Common myeloid progenitor, CD34-positive (primary cell): Measurements from ENCODE around the gene WSCD2.

Experiments
- CTCF ChIA-PET: fragments of 350-600 bp; sonication (Branson Sonifier 250); formaldehyde crosslinking; loops from one replicate; lab custom pipeline; 2021; ENCODE audit warnings: antibody characterized with exemption; lab: Charles Lee
- POLR2A ChIA-PET: fragments of 350-600 bp; sonication (Branson Sonifier 250); formaldehyde crosslinking; loops from one replicate; lab custom pipeline; 2021; ENCODE audit warnings: antibody characterized with exemption; lab: Charles Lee
- DNase-seq, 3 donors: peaks; one replicate each; pipeline versions ENCODE4 v3.0.0 to v3.0.0-alpha.2; 2013
- H3K27ac ChIP-seq, 2 experiments: 1 replicate in 1 of 2; 2 replicates in 1 of 2; pipeline ENCODE4 v1.7.0; 2013; ENCODE audit warnings: inconsistent platforms in 2 of 2, low read length in 2 of 2, mild to moderate bottlenecking in 2 of 2, low read depth in 1 of 2, moderate library complexity in 1 of 2; ENCODE audit not compliant: severe bottlenecking in 2 of 2, insufficient read depth in 1 of 2, poor library complexity in 1 of 2
- H3K27me3 ChIP-seq, 5 experiments: replicated peaks in 2 of 5; 1 replicate in 3 of 5; 2 replicates in 2 of 5; pipeline versions ENCODE4 v1.6.1 to v1.7.0; 2013; ENCODE audit warnings: low read length in 4 of 5, mild to moderate bottlenecking in 2 of 5, moderate library complexity in 2 of 5, inconsistent platforms in 1 of 5; ENCODE audit not compliant: insufficient read depth in 5 of 5, control insufficient read depth in 4 of 5
- H3K36me3 ChIP-seq, 4 experiments: 1 replicate in 2 of 4; 2 replicates in 2 of 4; pipeline versions ENCODE4 v1.6.1 to v1.7.0; 2013; ENCODE audit warnings: low read length in 3 of 4, control low read depth in 1 of 4, mild to moderate bottlenecking in 1 of 4; ENCODE audit not compliant: control insufficient read depth in 4 of 4, insufficient read depth in 4 of 4
- H3K4me1 ChIP-seq, 4 experiments: 1 replicate in 3 of 4; 2 replicates in 1 of 4; pipeline versions ENCODE4 v1.6.1 to v1.7.1; 2013; ENCODE audit warnings: low read length in 3 of 4, mild to moderate bottlenecking in 3 of 4, control low read depth in 1 of 4, inconsistent platforms in 1 of 4, moderate library complexity in 1 of 4; ENCODE audit not compliant: control insufficient read depth in 4 of 4, insufficient read depth in 4 of 4; ENCODE audit errors: control extremely low read depth in 1 of 4
- H3K4me3 ChIP-seq, 7 experiments: 1 replicate in 4 of 7; 2 replicates in 3 of 7; pipeline versions ENCODE4 v1.5.1 to v1.7.0; 2013; ENCODE audit warnings: mild to moderate bottlenecking in 7 of 7, low read length in 6 of 7, moderate library complexity in 6 of 7, inconsistent platforms in 2 of 7, low read depth in 2 of 7, control low read depth in 1 of 7; ENCODE audit not compliant: insufficient read depth in 4 of 7, control insufficient read depth in 1 of 7; ENCODE audit errors: extremely low read depth in 1 of 7
- H3K9me3 ChIP-seq, 5 experiments: 1 replicate in 4 of 5; 2 replicates in 1 of 5; pipeline versions ENCODE4 v1.6.1 to v1.7.1; 2013; ENCODE audit warnings: low read length in 4 of 5, mild to moderate bottlenecking in 2 of 5, inconsistent platforms in 1 of 5, low read depth in 1 of 5, moderate library complexity in 1 of 5; ENCODE audit not compliant: control insufficient read depth in 4 of 5, insufficient read depth in 2 of 5; ENCODE audit errors: control extremely low read depth in 1 of 5
- WGBS: methylation state at CpG from one replicate; pipeline ENCODE4 v1.1.5; 2013; ENCODE audit not compliant: insufficient coverage; 5-methylcytosine and 5-hydroxymethylcytosine counted together

The WSCD2 gene

GRCh38 chr12:108175310-108175709 is 46.2 kb downstream of the WSCD2 start:
- Histone ChIP-seq H3K9me3 (no peaks in the 10 kb centered on the region), H3K4me3 (no peak overlapping the region), H3K36me3 (no peaks in the 10 kb centered on the region), H3K27ac (no peak overlapping the region), H3K4me1 (no peaks in the 10 kb centered on the region), H3K27me3 (peaks cover 0 to 5% (median 4%) of the 10 kb centered on the region in 5 experiments)
- ChIA-PET CTCF (no interaction called here), POLR2A (no interaction called here)
- no peak for DNase-seq
- WGBS: 65% methylated on average over 4 of the region's 4 CpGs

DNA sequence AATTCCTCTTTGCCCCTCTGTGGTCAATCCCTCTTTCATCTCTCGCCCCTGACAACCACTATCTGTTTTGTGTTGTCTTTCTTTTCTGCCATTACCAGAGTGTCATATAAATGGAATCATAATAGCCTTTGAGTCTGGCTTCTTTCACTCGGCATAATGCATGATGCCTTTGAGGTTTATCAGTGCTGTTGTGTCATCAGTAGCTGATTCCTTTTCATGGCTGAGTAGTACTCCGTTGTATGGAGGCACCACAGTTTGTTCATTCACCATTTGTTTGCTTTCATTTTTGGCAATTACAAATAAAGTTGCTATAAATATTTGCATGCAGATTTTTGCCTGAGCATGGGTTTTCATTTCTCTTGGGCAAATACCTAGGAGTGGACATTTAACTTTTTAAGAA is 47.2 kb downstream of the WSCD2 start:
- H3K27ac ChIP-seq: no peak overlapping the region
- H3K4me3 ChIP-seq: no peak overlapping the region
- CTCF ChIA-PET: no interaction called here
- no peak for DNase-seq
- 100% methylated on average over 1 of the region's 3 CpGs for WGBS
- no peaks in the 10 kb centered on the region for H3K4me1 ChIP-seq
- POLR2A ChIA-PET: no interaction called here
- H3K36me3 ChIP-seq: no peaks in the 10 kb centered on the region
- peaks cover 0 to 2% (median 0%) of the 10 kb centered on the region in 5 experiments for H3K27me3 ChIP-seq
- no peaks in the 10 kb centered on the region for H3K9me3 ChIP-seq

DNA sequence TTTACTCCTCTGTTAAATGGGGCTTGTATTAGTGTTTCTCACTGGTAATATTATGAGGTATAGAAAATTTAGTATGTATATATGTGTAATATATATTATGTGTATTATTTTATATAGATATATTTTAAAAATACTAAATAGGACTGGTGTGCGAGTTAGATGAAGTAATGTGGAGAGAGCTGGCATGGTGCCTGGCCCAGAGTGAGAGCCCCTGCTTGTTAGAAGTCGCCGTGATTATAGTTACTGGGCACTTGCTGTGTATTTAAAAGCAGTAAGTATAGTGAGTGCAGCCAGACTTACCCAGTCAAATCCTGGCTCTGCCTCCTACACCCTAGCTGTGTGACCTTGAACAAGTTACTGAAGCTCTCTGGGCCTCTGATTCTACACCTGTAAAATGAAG is 48.0 kb downstream of the WSCD2 start:
- no peak for DNase-seq
- Histone ChIP-seq H3K27me3 (peaks cover 0 to 4% (median 0%) of the 10 kb centered on the region in 5 experiments), H3K27ac (no peak overlapping the region), H3K9me3 (no peaks in the 10 kb centered on the region), H3K4me3 (no peak overlapping the region), H3K4me1 (no peaks in the 10 kb centered on the region), H3K36me3 (no peaks in the 10 kb centered on the region)
- ChIA-PET POLR2A (no interaction called here), CTCF (interaction anchor here (1.3 kb wide), 1 partner anchor 17 kb away, joined by 3 read pairs; no protein-coding TSS in a partner anchor)
- 100% methylated on average over 1 of the region's 3 CpGs for WGBS

DNA sequence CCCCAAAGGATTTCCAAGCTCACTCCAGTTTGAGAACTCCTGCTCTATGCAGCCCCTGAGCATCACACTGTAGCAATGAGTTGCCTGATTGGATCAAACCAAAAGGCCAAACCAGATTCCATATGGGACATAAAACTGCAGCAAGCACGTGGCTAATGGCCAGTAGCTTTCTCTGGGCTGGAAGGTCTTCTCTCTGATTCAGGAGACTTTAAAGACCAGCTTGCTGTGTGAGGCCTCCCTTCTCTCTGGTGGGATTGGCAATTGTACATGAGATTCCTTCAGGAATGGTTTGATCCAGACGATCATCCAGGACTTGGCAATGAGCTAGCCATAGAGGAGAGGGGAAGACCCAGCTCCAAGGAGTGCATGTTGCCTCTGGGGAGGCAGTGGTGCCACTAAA is 50.2 kb downstream of the WSCD2 start:
- H3K9me3 ChIP-seq: no peaks in the 10 kb centered on the region
- CTCF ChIA-PET: no interaction called here

GRCh38 chr12:108180255-108181094 is 51.4 kb downstream of the WSCD2 start:
- Histone ChIP-seq H3K36me3 (no peaks in the 10 kb centered on the region), H3K4me3 (no peak overlapping the region), H3K4me1 (no peaks in the 10 kb centered on the region), H3K27ac (no peak overlapping the region), H3K9me3 (no peaks in the 10 kb centered on the region), H3K27me3 (peaks cover 0 to 4% (median 0%) of the 10 kb centered on the region in 5 experiments)
- POLR2A ChIA-PET: no interaction called here
- CTCF ChIA-PET: no interaction called here
- DNase-seq: no peak
- WGBS: 83% methylated on average over 4 of the region's 7 CpGs

More for the DNA sequence above, 50.2 kb downstream of the WSCD2 start:
- POLR2A ChIA-PET: no interaction called here
- no peaks in the 10 kb centered on the region for H3K4me1 ChIP-seq
- no peak overlapping the region for H3K27ac ChIP-seq
- 95% methylated on average over 2 of the region's 2 CpGs for WGBS
- H3K27me3 ChIP-seq: peaks cover 0 to 5% (median 0%) of the 10 kb centered on the region in 5 experiments
- DNase-seq: no peak
- H3K4me3 ChIP-seq: no peak overlapping the region
- H3K36me3 ChIP-seq: no peaks in the 10 kb centered on the region

DNA sequence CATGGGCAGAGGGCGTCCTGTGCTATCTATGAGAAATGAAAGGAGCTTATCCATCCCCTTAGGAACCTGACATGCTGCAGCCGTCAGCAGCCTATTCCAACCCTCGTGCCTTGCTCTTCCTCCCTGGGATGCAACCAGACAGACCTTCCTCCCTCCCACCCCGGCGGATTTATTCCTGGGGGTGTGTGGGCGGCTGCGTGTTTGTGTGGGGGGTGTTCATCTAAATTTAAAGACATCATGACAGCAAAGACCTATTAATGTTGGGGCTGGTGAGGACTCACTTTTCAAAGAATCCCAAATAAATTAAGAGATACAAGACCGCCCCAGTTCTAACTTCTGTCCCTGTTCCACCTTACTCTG is 52.0 kb downstream of the WSCD2 start:
- ChIA-PET POLR2A (no interaction called here), CTCF (interaction anchor here (1.4 kb wide), 1 partner anchor 14 kb away, joined by 3 read pairs; no protein-coding TSS in a partner anchor)
- WGBS: 85% methylated on average over 2 of the region's 8 CpGs
- no peak overlapping the region for H3K27ac ChIP-seq
- no peaks in the 10 kb centered on the region for H3K36me3 ChIP-seq
- H3K27me3 ChIP-seq: peaks cover 0 to 6% (median 0%) of the 10 kb centered on the region in 5 experiments
- H3K4me3 ChIP-seq: no peak overlapping the region
- H3K9me3 ChIP-seq: no peaks in the 10 kb centered on the region
- DNase-seq: no peak
- H3K4me1 ChIP-seq: no peaks in the 10 kb centered on the region

- Histone ChIP-seq H3K9me3 (no peaks in the 10 kb centered on the region), H3K4me3 (no peak overlapping the region), H3K27ac (no peak overlapping the region), H3K36me3 (no peaks in the 10 kb centered on the region), H3K27me3 (peaks cover 0 to 9% (median 3%) of the 10 kb centered on the region in 5 experiments), H3K4me1 (no peaks in the 10 kb centered on the region)
- DNase-seq: no peak
- ChIA-PET CTCF (interaction anchor here (1.2 to 1.4 kb wide), 2 partner anchors 13 to 313 kb away, joined by 3 read pairs; no protein-coding TSS in a partner anchor), POLR2A (no interaction called here)
- 93% methylated on average over 2 of the region's 4 CpGs for WGBS
Measured at GRCh38 chr12:108182096-108182495, 53.0 kb downstream of the WSCD2 start.
